GM18520 (cell line): ENCODE measurements around the gene PRKCH.

Experiments
- ATAC-seq: cut with Tn5 transposase; IDR thresholded peaks from one replicate; pipeline ENCODE4 v1.9.1; 2021; ENCODE audit not compliant: unreplicated experiment

Gene PRKCH

GRCh38 chr14:61360796-61361525, 39.6 kb downstream of the PRKCH start:
- ATAC-seq = no peak

GRCh38 chr14:61362072-61362750, 40.8 kb downstream of the PRKCH start:
- ATAC-seq = no peak

- no peak for ATAC-seq
Observed at GRCh38 chr14:61364243-61364642, 42.9 kb downstream of the PRKCH start.

GRCh38 chr14:61365667-61366212, 44.4 kb downstream of the PRKCH start:
- no peak for ATAC-seq

- ATAC-seq = no peak
Observed at GRCh38 chr14:61368114-61368710, 46.8 kb downstream of the PRKCH start.

- no peak for ATAC-seq
Observed at GRCh38 chr14:61368781-61369453, 47.5 kb downstream of the PRKCH start.

- no peak for ATAC-seq
Observed at GRCh38 chr14:61369454-61369810, 48.1 kb downstream of the PRKCH start.

- ATAC-seq = no peak
Observed at GRCh38 chr14:61372379-61372778, 51.0 kb downstream of the PRKCH start.

GRCh38 chr14:61372842-61373555, 51.6 kb downstream of the PRKCH start:
- ATAC-seq = no peak

GRCh38 chr14:61374284-61374683, 52.9 kb downstream of the PRKCH start:
- ATAC-seq = no peak

GRCh38 chr14:61375218-61375617, 53.8 kb downstream of the PRKCH start:
- ATAC-seq = no peak

- no peak for ATAC-seq
Observed at GRCh38 chr14:61376314-61376713, 54.9 kb downstream of the PRKCH start.

- no peak for ATAC-seq
Observed at GRCh38 chr14:61377749-61378148, 56.4 kb downstream of the PRKCH start.

- no peak for ATAC-seq
Observed at GRCh38 chr14:61379639-61380184, 58.3 kb downstream of the PRKCH start.

GRCh38 chr14:61380984-61381383, 59.6 kb downstream of the PRKCH start:
- ATAC-seq = no peak

GRCh38 chr14:61381553-61381952, 60.2 kb downstream of the PRKCH start:
- ATAC-seq = no peak

GRCh38 chr14:61382842-61383241, 61.5 kb downstream of the PRKCH start:
- no peak for ATAC-seq

- no peak for ATAC-seq
Observed at GRCh38 chr14:61385002-61385685, 63.8 kb downstream of the PRKCH start.

GRCh38 chr14:61386173-61386772, 64.9 kb downstream of the PRKCH start:
- ATAC-seq = no peak

- ATAC-seq = no peak
Observed at GRCh38 chr14:61387076-61387475, 65.7 kb downstream of the PRKCH start.
